GM12801 (cell line): Measurements from ENCODE around the gene RACK1.

Source experiments
- TF ChIP-seq, protein P1 (sequence below): IDR thresholded peaks from one replicate; pipeline ENCODE4 v1.5.1; 2011; ENCODE audit warnings: control low read depth; ENCODE audit not compliant: insufficient read length; ENCODE audit errors: extremely low read depth

The RACK1 gene

DNA sequence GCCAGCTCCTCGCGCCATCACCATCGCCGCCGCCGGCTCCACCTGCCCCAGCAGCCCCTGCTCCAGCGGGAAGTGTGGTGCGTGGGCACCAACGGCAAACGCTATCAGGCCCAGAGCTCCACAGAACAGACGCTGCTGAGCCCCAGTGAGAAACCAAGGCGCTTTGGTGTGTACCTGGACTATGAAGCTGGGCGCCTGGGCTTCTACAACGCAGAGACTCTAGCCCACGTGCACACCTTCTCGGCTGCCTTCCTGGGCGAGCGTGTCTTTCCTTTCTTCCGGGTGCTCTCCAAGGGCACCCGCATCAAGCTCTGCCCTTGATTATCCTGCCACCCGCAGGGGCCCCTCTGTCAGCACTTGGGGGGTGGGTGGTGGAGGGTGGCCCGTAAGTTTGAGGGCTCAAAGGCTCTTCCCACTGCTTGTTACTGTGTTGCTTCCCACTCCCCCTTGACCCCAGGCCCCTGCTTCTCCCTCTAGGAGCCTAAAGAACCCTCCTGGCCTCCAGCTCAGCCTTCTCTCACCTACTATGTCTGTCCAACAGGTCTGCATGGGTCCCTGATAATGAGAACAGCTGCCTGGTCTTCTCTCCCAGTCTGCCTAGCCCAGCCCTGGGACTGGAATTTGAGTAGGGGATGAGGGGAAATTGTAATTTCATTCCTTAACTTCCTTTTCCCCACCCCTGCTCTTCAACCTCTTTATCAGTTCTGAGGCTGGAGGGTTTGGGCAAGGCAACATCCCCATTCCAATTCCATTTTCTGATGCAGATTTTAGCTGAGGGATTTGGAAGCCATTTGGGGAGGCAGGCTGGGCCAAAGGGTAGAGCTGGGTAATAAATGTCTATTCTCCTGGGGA, 9.0 kb downstream of the RACK1 start:
- TF ChIP-seq, protein P1, sequence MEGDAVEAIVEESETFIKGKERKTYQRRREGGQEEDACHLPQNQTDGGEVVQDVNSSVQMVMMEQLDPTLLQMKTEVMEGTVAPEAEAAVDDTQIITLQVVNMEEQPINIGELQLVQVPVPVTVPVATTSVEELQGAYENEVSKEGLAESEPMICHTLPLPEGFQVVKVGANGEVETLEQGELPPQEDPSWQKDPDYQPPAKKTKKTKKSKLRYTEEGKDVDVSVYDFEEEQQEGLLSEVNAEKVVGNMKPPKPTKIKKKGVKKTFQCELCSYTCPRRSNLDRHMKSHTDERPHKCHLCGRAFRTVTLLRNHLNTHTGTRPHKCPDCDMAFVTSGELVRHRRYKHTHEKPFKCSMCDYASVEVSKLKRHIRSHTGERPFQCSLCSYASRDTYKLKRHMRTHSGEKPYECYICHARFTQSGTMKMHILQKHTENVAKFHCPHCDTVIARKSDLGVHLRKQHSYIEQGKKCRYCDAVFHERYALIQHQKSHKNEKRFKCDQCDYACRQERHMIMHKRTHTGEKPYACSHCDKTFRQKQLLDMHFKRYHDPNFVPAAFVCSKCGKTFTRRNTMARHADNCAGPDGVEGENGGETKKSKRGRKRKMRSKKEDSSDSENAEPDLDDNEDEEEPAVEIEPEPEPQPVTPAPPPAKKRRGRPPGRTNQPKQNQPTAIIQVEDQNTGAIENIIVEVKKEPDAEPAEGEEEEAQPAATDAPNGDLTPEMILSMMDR, result no peak

DNA sequence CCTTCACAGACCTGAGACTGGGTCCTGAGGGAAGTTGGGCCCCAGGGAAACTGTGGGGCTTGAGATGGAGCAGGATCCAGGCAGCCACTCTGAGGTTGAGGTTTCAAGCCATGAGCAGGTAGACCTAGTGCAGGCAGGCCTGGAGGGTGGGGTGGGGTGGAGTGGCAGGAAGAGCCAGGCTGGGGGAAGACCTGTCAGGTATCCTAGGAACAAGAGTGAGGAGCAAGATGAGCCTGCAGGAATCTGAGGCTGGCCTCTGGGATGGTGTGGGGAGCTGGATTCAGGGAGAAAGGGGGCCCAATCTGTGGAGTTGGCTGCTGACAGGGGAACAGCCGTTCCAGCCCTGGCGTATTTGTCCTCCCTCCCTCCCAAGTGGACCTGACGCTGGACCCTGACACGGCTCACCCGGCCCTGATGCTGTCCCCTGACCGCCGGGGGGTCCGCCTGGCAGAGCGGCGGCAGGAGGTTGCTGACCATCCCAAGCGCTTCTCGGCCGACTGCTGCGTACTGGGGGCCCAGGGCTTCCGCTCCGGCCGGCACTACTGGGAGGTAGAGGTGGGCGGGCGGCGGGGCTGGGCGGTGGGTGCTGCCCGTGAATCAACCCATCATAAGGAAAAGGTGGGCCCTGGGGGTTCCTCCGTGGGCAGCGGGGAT, 9.8 kb downstream of the RACK1 start:
- TF ChIP-seq, protein P1, result no peak

DNA sequence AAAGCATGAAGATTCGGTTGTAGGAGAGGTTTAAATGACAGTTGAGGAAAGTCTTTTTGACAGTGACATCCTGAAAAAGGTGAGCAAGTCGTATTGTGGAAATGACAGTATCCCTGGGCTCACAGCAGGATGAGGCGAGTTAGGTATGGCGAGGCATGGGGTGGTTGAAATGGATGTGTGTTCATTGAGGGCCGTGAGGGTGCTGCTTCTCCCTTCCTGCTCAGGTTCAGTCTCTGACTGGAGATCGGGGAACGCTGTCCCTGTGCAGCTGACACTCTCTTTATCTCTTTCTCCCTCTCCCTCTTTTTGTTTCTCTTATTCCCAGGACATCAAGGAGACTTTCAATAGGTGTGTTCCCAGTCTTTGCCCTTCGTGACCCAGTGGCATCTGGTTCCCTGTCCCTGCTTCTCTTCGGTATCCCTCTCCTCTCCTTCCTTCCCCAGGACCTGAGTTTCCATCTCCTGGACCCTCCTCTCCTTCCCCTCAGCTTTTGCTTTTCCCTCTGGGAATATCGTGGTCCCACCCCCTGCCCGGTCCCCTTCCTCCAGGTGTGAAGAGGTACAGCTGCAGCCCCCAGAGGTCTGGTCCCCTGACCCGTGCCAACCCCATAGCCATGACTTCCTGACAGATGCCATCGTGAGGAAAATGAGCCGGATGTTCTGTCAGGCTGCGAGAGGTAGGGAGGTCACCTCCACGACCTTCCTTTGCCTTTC, 10.5 kb downstream of the RACK1 start:
- TF ChIP-seq, protein P1, result no peak

DNA sequence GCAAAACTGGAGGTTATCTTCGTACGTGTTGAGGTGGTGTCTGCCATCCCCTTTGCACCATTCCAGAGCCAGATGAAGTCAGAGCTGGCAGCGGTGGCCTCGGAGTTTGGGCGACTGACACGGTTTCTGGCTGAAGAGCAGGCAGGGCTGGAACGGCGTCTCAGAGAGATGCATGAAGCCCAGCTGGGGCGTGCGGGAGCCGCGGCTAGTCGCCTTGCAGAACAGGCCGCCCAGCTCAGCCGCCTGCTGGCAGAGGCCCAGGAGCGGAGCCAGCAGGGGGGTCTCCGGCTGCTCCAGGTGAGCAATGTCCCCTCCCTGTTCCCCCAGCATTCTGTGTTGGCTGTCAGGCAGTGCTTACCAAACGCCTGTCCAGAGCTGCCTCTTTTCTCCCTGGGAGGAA, 11.1 kb downstream of the RACK1 start:
- TF ChIP-seq, protein P1, result no peak

DNA sequence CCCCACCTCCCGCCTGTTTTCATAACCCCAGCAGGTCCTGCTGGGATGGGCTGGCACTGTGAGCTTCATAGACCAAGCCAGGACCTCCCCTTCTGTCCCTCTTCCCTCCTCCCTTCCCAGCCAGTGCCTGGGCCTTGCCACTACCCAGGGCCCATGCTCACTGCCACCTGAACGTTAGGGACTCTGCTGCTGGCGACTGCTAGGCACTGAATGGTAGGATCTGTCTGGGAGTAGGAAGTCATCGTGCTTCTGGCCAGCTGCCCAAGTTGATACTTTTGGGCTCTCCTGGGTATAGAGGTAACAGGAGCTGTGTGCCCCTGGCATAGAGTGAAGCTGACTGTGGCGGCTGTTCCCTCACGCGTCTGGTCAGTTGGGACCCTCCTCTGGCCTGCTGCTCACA, 12.3 kb downstream of the RACK1 start:
- TF ChIP-seq, protein P1, result no peak

DNA sequence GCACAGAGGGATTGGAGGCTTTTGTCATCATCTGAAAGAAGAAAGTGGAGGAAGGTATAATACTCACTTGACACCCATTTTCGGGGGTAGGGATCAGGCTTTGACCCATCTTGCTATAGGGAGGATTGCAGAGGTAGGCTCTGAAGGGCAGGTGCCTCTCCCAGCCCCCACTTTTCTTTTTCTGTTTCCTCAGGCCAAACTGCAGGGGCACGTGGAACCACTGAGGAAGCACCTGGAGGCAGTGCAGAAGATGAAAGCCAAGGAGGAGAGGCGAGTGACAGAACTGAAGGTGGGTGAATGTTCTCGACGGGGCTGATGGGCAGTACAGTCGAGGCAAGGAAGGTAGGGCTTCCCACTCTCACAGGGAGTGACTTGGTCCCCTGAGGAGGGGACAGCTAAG, 13.2 kb downstream of the RACK1 start:
- TF ChIP-seq, protein P1, result no peak

DNA sequence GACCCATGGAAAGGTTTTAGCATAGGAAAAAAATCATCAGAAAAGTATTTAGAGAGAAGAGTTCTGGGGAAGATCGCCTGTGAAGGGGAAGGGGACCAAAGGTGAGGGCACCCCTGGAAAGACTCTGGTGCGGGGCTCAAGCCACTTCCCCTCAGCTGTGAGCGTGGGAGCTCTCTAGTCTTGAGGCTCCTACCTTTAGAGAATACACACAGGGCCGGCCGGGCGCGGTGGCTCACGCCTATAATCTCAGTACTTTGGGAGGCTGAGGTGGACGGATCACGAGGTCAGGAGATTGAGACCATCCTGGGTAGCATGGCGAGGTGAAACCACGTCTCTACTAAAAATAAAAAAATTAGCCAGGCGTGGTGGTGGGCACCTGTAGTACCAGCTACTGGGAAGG, 13.7 kb downstream of the RACK1 start:
- TF ChIP-seq, protein P1, result no peak
